WTC11 (cell line): ENCODE data around the gene SRM. TPM values are rescaled to one million over a fixed set of nuclear protein-coding genes. Genes with fewer than 3 reads are reported as not detected.

Experiments
- ATAC-seq: fragments of 200-7000 bp; cut with Tn5 transposase; 2 replicates; pipeline ENCODE4 v1.10.0; 2021; ENCODE audit warnings: mild to moderate bottlenecking, moderate library complexity
- CTCF ChIA-PET: fragments of 300-600 bp; sonication (Branson Sonifier 250); formaldehyde crosslinking; loops from one replicate; lab custom pipeline; 2021; ENCODE audit warnings: antibody characterized with exemption; lab: Charles Lee
- POLR2A ChIA-PET: fragments of 350-600 bp; sonication (Branson Sonifier 250); formaldehyde crosslinking; loops from one replicate; lab custom pipeline; 2021; ENCODE audit warnings: antibody characterized with exemption; lab: Charles Lee
- DNase-seq: peaks from one replicate; pipeline ENCODE4 v3.0.0; 2021; ENCODE audit warnings: low spot score
- H3K27ac Mint-ChIP-seq: 2 replicates; pipeline ENCODE4 v1.8.0; 2021; ENCODE audit warnings: mixed read lengths
- H3K27me3 Mint-ChIP-seq: 2 replicates; pipeline ENCODE4 v1.8.0; 2021; ENCODE audit warnings: low read depth, mild to moderate bottlenecking, moderate library complexity, mixed read lengths
- H3K36me3 Mint-ChIP-seq: 2 replicates; pipeline ENCODE4 v1.8.0; 2021; ENCODE audit warnings: mixed read lengths
- H3K4me1 Mint-ChIP-seq: 2 replicates; pipeline ENCODE4 v1.8.0; 2022; ENCODE audit warnings: mixed read lengths
- H3K4me3 Mint-ChIP-seq: 2 replicates; pipeline ENCODE4 v1.8.0; 2021; ENCODE audit warnings: mild to moderate bottlenecking, moderate library complexity, mixed read lengths
- H3K9me3 Mint-ChIP-seq: 2 replicates; pipeline ENCODE4 v1.8.0; 2021; ENCODE audit warnings: mixed read lengths
- ARID4B ChIP-seq: sonication (generic); formaldehyde crosslinking; IDR thresholded peaks from 2 replicates; pipeline ENCODE4 v1.8.0; 2023; ENCODE audit warnings: missing genetic modification reagents, mild to moderate bottlenecking, borderline replicate concordance
- E2F5 ChIP-seq: sonication (generic); formaldehyde crosslinking; IDR thresholded peaks from 2 replicates; pipeline ENCODE4 v1.8.1; 2022; ENCODE audit warnings: mild to moderate bottlenecking, moderate library complexity, missing genetic modification reagents
- ERG ChIP-seq: fragments of 250-450 bp; sonication (Bioruptor Pico); IDR thresholded peaks from 2 replicates; pipeline ENCODE4 v1.8.0; 2021; ENCODE audit warnings: mild to moderate bottlenecking
- FOXP4 ChIP-seq: sonication (generic); formaldehyde crosslinking; IDR thresholded peaks from 2 replicates; pipeline ENCODE4 v1.8.0; 2022; ENCODE audit warnings: mild to moderate bottlenecking, missing genetic modification reagents
- IRF1 ChIP-seq: sonication (generic); formaldehyde crosslinking; IDR thresholded peaks from 2 replicates; pipeline ENCODE4 v1.8.0; 2023; ENCODE audit warnings: missing genetic modification reagents
- MXD4 ChIP-seq: fragments of 250-450 bp; sonication (Bioruptor Pico); IDR thresholded peaks from 2 replicates; pipeline ENCODE4 v1.8.0; 2021; ENCODE audit warnings: mild to moderate bottlenecking, moderate library complexity, borderline replicate concordance
- NFE2L1 ChIP-seq: sonication (generic); formaldehyde crosslinking; IDR thresholded peaks from 2 replicates; pipeline ENCODE4 v1.8.1; 2023; ENCODE audit warnings: missing genetic modification reagents
- NR1H2 ChIP-seq: sonication (generic); formaldehyde crosslinking; IDR thresholded peaks from 2 replicates; pipeline ENCODE4 v1.9.0; 2021; ENCODE audit warnings: mild to moderate bottlenecking, moderate library complexity, missing genetic modification reagents
- NR2C2 ChIP-seq: sonication (generic); formaldehyde crosslinking; IDR thresholded peaks from 2 replicates; pipeline ENCODE4 v1.8.0; 2022; ENCODE audit warnings: mild to moderate bottlenecking, missing genetic modification reagents
- PRRX2 ChIP-seq: fragments of 250-450 bp; sonication (Bioruptor Pico); IDR thresholded peaks from 2 replicates; pipeline ENCODE4 v1.8.0; 2021; ENCODE audit warnings: mild to moderate bottlenecking
- RELA ChIP-seq: sonication (generic); formaldehyde crosslinking; IDR thresholded peaks from 2 replicates; pipeline ENCODE4 v1.8.1; 2022; ENCODE audit warnings: missing genetic modification reagents, mild to moderate bottlenecking, borderline replicate concordance
- SP1 ChIP-seq: sonication (generic); formaldehyde crosslinking; conservative IDR thresholded peaks from 2 replicates; pipeline ENCODE4 v1.8.1; 2022; ENCODE audit warnings: missing genetic modification reagents
- TEAD4 ChIP-seq: sonication (generic); formaldehyde crosslinking; IDR thresholded peaks from 2 replicates; pipeline ENCODE4 v1.8.0; 2022; ENCODE audit warnings: mild to moderate bottlenecking, missing genetic modification reagents
- TP53 ChIP-seq: sonication (generic); formaldehyde crosslinking; IDR thresholded peaks from 2 replicates; pipeline ENCODE4 v1.8.1; 2023; ENCODE audit warnings: mild to moderate bottlenecking, missing genetic modification reagents
- USF2 ChIP-seq: sonication (generic); formaldehyde crosslinking; IDR thresholded peaks from 2 replicates; pipeline ENCODE4 v1.8.1; 2023; ENCODE audit warnings: mild to moderate bottlenecking, missing genetic modification reagents, moderate library complexity
- ZMAT4 ChIP-seq: fragments of 250-450 bp; sonication (Bioruptor Pico); IDR thresholded peaks from 2 replicates; pipeline ENCODE4 v1.9.0; 2021; ENCODE audit warnings: mild to moderate bottlenecking
- ZNF138 ChIP-seq: sonication (generic); formaldehyde crosslinking; conservative IDR thresholded peaks from 2 replicates; pipeline ENCODE4 v1.8.1; 2022; ENCODE audit warnings: mild to moderate bottlenecking, moderate library complexity, missing genetic modification reagents
- ZNF317 ChIP-seq: sonication (generic); formaldehyde crosslinking; IDR thresholded peaks from 2 replicates; pipeline ENCODE4 v1.8.1; 2023; ENCODE audit warnings: low read depth, mild to moderate bottlenecking, moderate library complexity, missing genetic modification reagents, borderline replicate concordance
- ZNF423 ChIP-seq: fragments of 250-450 bp; sonication (Bioruptor Pico); IDR thresholded peaks from 2 replicates; pipeline ENCODE4 v2.1.2; 2022; ENCODE audit warnings: mild to moderate bottlenecking, moderate library complexity
- ZNF512 ChIP-seq: sonication (generic); formaldehyde crosslinking; IDR thresholded peaks from 2 replicates; pipeline ENCODE4 v1.8.1; 2022; ENCODE audit warnings: missing genetic modification reagents, borderline replicate concordance
- ZNF671 ChIP-seq: fragments of 250-450 bp; sonication (Bioruptor Pico); IDR thresholded peaks from 2 replicates; pipeline ENCODE4 v1.8.0; 2021; ENCODE audit warnings: mild to moderate bottlenecking
- ZSCAN18 ChIP-seq: fragments of 250-450 bp; sonication (Bioruptor Pico); IDR thresholded peaks from 2 replicates; pipeline ENCODE4 v2.1.2; 2022; ENCODE audit warnings: mild to moderate bottlenecking, moderate library complexity
- total RNA-seq: library from RNA; stranded (reverse); gene quantifications from 3 replicates; pipeline ENCODE4 v1.2.3, GENCODE V29; 2021

SRM gene
- total RNA-seq, 1 experiment from 2014 or later = 200 TPM

GRCh38 chr1:11023201-11023600 lies 36.6 kb downstream of the SRM start:
- peaks cover 87% of the 10 kb centered on the region for H3K36me3 Mint-ChIP-seq
- no peak for ATAC-seq
- H3K27ac Mint-ChIP-seq = peak overlapping the region; percentile 9; the same call in 1 of the 2 replicates
- DNase-seq = no peak
- no peaks in the 10 kb centered on the region for H3K27me3 Mint-ChIP-seq
- TF ChIP-seq USF2 (CRISPR knock-in tag) (no peak), NR1H2 (CRISPR knock-in tag) (no peak), RELA (CRISPR knock-in tag) (no peak), NFE2L1 (CRISPR knock-in tag) (no peak), ARID4B (CRISPR knock-in tag) (no peak), ZMAT4 (CRISPR knock-in tag) (no peak), E2F5 (CRISPR knock-in tag) (no peak), ZNF671 (CRISPR knock-in tag) (no peak), TEAD4 (CRISPR knock-in tag) (no peak), ZNF138 (no peak), FOXP4 (no peak), NR2C2 (CRISPR knock-in tag) (no peak), SP1 (CRISPR knock-in tag) (no peak), IRF1 (CRISPR knock-in tag) (no peak), ZNF423 (CRISPR knock-in tag) (no peak), PRRX2 (CRISPR knock-in tag) (no peak), MXD4 (CRISPR knock-in tag) (no peak)
- CTCF ChIA-PET = no interaction called here
- peaks cover 7% of the 10 kb centered on the region; the same call in 1 of the 2 replicates for H3K4me1 Mint-ChIP-seq
- H3K9me3 Mint-ChIP-seq = no peaks in the 10 kb centered on the region
- POLR2A ChIA-PET = no interaction called here
- H3K4me3 Mint-ChIP-seq = no peak overlapping the region

GRCh38 chr1:11019971-11020370 lies 39.8 kb downstream of the SRM start:
- H3K27ac Mint-ChIP-seq = no peak overlapping the region
- CTCF ChIA-PET = interaction anchor here (1.2 kb wide), 1 partner anchor 33 kb away, joined by 3 read pairs; no protein-coding TSS in a partner anchor
- H3K4me3 Mint-ChIP-seq = no peak overlapping the region
- no peaks in the 10 kb centered on the region for H3K27me3 Mint-ChIP-seq
- POLR2A ChIA-PET = no interaction called here
- no peaks in the 10 kb centered on the region for H3K4me1 Mint-ChIP-seq
- H3K9me3 Mint-ChIP-seq = no peaks in the 10 kb centered on the region
- H3K36me3 Mint-ChIP-seq = peaks cover 89% of the 10 kb centered on the region
- ATAC-seq (no peak), DNase-seq (no peak)
- TF ChIP-seq ZNF317 = no peak
- TF ChIP-seq TP53 = no peak
- no peak for TF ChIP-seq ZSCAN18
- TF ChIP-seq ERG (CRISPR knock-in tag) = no peak
- TF ChIP-seq ZNF512 = no peak
